Measurements from ENCODE around the gene CDH4. TPM values are rescaled to one million over a fixed set of nuclear protein-coding genes. Genes with fewer than 3 reads are reported as not detected.

CDH4 gene
- total and polyA plus RNA-seq, 12 donors: 0.04 to 0.25 (median 0.08) TPM; not detected in 5

DNA sequence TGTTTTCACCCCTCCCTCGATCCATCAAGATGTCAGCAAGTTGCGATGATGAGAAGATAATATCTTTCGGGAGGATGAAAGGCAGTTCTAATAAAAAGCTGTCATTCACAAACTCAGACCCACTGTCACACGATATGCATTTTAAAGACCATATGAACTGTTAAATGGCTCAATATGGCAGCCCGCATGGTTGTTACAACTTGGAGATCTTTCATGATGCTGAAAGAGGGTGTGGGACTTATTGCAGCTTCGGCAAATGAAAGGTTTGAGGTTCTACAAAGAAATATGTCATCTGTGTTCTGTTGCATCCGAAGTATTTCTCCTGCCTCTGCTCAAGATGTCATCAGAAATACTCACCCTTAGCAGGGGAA, 128.5 kb downstream of the CDH4 start:
- H3K4me3 ChIP-seq: no peak overlapping the region
- no peak overlapping the region for H3K27ac ChIP-seq
- H3K36me3 ChIP-seq: no peaks in the 10 kb centered on the region
- ATAC-seq (no peak), DNase-seq (no peak)
- H3K4me1 ChIP-seq: no peaks in the 10 kb centered on the region
- peaks cover 0 to 9% (median 0%) of the 10 kb centered on the region in 7 donors for H3K27me3 ChIP-seq
- H3K9me3 ChIP-seq: peaks cover 0 to 33% (median 7%) of the 10 kb centered on the region in 11 donors
- TF ChIP-seq, protein P1, sequence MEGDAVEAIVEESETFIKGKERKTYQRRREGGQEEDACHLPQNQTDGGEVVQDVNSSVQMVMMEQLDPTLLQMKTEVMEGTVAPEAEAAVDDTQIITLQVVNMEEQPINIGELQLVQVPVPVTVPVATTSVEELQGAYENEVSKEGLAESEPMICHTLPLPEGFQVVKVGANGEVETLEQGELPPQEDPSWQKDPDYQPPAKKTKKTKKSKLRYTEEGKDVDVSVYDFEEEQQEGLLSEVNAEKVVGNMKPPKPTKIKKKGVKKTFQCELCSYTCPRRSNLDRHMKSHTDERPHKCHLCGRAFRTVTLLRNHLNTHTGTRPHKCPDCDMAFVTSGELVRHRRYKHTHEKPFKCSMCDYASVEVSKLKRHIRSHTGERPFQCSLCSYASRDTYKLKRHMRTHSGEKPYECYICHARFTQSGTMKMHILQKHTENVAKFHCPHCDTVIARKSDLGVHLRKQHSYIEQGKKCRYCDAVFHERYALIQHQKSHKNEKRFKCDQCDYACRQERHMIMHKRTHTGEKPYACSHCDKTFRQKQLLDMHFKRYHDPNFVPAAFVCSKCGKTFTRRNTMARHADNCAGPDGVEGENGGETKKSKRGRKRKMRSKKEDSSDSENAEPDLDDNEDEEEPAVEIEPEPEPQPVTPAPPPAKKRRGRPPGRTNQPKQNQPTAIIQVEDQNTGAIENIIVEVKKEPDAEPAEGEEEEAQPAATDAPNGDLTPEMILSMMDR (IDR thresholded peaks at IDR 0.05): no peak
- intact Hi-C loops (cut with DNase I): no loop called here
- WGBS, 2 donors: 44 to 73% methylated on average over 7 of the region's 7 CpGs

DNA sequence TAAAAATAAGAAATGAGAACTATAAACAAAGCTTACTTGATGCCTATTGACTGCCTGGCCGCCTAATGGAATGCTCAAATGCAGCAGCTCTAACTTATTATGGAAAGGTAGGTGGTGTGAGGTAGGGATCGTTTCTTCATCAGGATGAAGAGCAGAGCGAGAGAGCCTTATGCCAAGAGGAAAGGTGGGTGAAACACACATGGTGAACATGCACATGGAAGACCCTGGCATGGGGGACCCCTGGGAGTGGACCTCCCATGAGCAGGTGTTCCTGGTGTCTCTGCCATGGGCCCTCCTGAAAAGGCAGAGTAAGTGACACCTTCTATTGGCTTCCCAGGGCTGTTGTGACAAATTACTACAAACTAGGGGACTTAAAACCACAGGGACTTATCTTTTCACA, 130.1 kb downstream of the CDH4 start:
- Histone ChIP-seq H3K4me3 (no peak overlapping the region), H3K27ac (no peak overlapping the region), H3K36me3 (no peaks in the 10 kb centered on the region), H3K27me3 (peaks cover 0 to 20% (median 5%) of the 10 kb centered on the region in 7 donors), H3K4me1 (no peaks in the 10 kb centered on the region), H3K9me3 (peaks cover 0 to 26% (median 7%) of the 10 kb centered on the region in 11 donors)
- DNase-seq: no peak
- no peak for ATAC-seq
- intact Hi-C loops (cut with DNase I): no loop called here
- 85 to 89% methylated on average over 3 of the region's 3 CpGs for WGBS, 2 donors
- TF ChIP-seq, protein P1 (IDR thresholded peaks at IDR 0.05): no peak

DNA sequence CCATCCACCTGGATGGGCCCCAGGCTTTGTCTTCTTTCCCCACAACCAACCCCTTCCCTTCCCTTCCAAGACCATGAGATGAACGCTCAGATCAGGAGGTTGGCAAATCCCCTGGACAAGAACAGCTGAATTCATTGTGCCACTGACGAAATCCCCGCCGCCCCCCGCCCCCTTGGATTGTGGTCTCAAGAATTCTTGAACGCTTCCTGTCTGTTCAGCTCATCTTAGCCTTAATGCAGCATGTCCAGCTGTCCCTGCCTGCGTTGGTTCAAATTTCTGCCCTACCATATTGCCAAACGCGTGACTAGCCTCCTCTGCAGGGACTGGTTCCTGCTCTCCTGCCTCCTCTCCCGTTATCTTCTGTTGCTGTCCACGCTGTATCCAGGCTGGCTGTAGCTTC, 133.2 kb downstream of the CDH4 start:
- intact Hi-C loops (cut with DNase I): no loop called here

DNA sequence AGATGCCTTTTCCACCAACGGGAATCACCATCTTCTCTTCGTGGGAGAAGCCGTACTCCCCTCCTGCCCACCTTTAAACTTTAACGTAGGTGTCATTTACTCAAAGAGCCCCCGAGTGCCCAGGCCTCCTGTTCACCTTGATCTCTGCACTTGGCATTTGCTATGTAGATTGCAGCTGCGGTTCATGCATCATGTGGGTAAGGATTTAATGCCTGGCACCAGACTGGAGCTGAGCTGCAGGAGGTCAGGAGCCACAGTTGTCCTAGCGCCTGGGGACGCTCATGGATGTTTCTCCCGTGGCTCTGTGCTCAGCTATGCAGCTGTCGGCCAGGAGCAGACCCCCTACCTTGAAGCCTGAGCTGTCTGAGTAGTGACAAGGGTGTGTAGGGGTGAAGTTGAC, 133.7 kb downstream of the CDH4 start:
- Histone ChIP-seq H3K27me3 (peaks cover 0 to 39% (median 22%) of the 10 kb centered on the region in 7 donors), H3K4me3 (no peak overlapping the region), H3K4me1 (no peaks in the 10 kb centered on the region), H3K27ac (no peak overlapping the region), H3K36me3 (no peaks in the 10 kb centered on the region), H3K9me3 (peaks cover 0 to 27% (median 7%) of the 10 kb centered on the region in 11 donors)
- DNase-seq: no peak
- ATAC-seq: no peak
- intact Hi-C loops (cut with DNase I): no loop called here
- 79 to 81% methylated on average over 10 of the region's 10 CpGs for WGBS, 2 donors
- TF ChIP-seq, protein P1 (IDR thresholded peaks at IDR 0.05): no peak

More for the DNA sequence above, 133.2 kb downstream of the CDH4 start:
- 61 to 87% methylated on average over 11 of the region's 11 CpGs for WGBS, 2 donors
- DNase-seq: no peak
- peaks cover 0 to 25% (median 7%) of the 10 kb centered on the region in 11 donors for H3K9me3 ChIP-seq
- ATAC-seq: no peak
- H3K36me3 ChIP-seq: no peaks in the 10 kb centered on the region
- H3K4me1 ChIP-seq: no peaks in the 10 kb centered on the region
- TF ChIP-seq, protein P1 (IDR thresholded peaks at IDR 0.05): no peak
- peaks cover 0 to 37% (median 22%) of the 10 kb centered on the region in 7 donors for H3K27me3 ChIP-seq
- H3K4me3 ChIP-seq: no peak overlapping the region
- no peak overlapping the region for H3K27ac ChIP-seq

All from heart right ventricle (tissue), 16 donors.